Esophagus muscularis mucosa (tissue), 3 donors: ENCODE measurements around the gene PRX.

Source experiments
- CTCF ChIP-seq, 3 experiments: fragments of 200-600 bp in 2 of 3; fragments of 450-650 bp in 1 of 3; sonication (generic) in 2 of 3; IDR thresholded peaks; one replicate each; pipeline ENCODE4 v1.5.1; 2017 to 2019; ENCODE audit warnings: antibody characterized with exemption in 3 of 3, mild to moderate bottlenecking in 2 of 3, moderate library complexity in 1 of 3
- POLR2A ChIP-seq: fragments of 450-650 bp; IDR thresholded peaks from one replicate; pipeline ENCODE4 v1.6.1; 2017; ENCODE audit warnings: antibody characterized with exemption, moderate library complexity, mild to moderate bottlenecking, low read depth
- POLR2AphosphoS5 ChIP-seq, 2 donors: sonication (generic); formaldehyde crosslinking; IDR thresholded peaks; one replicate each; pipeline ENCODE4 v1.6.1; 2017; ENCODE audit warnings: antibody characterized with exemption in 2 of 2

GRCh38 chr19:40419066-40419612, 6.0 kb upstream of the PRX start:
- TF ChIP-seq CTCF (IDR thresholded peaks at IDR 0.05) (no peak), POLR2A (no peak), POLR2AphosphoS5 (IDR thresholded peaks at IDR 0.05) (no peak)
